CD4-positive, alpha-beta memory T cell (primary cell): ENCODE data around the gene ILK. TPM values are rescaled to one million over a fixed set of nuclear protein-coding genes. Genes with fewer than 3 reads are reported as not detected.
A peak's percentile ranks its signal among the peaks of the same experiment; 100 is the strongest.

ENCODE experiments used
- CTCF ChIA-PET: fragments of 350-600 bp; sonication (Branson Sonifier 250); formaldehyde crosslinking; loops from one replicate; lab custom pipeline; 2021; ENCODE audit warnings: inconsistent platforms; ENCODE audit not compliant: partially characterized antibody; lab: Charles Lee
- POLR2A ChIA-PET: fragments of 350-600 bp; sonication (Branson Sonifier 250); formaldehyde crosslinking; loops from one replicate; lab custom pipeline; 2021; ENCODE audit not compliant: partially characterized antibody; lab: Charles Lee
- DNase-seq, 5 donors: peaks; one replicate each; pipeline versions ENCODE4 v3.0.0 to v3.0.0-alpha.2; 2020 to 2022; ENCODE audit warnings: mixed read lengths in 1 of 5
- H3K27ac ChIP-seq: one replicate; pipeline ENCODE4 v1.7.0; 2013; ENCODE audit warnings: low read depth, low read length
- H3K27me3 ChIP-seq: 2 replicates; pipeline ENCODE4 v1.7.0; 2013; ENCODE audit warnings: mild to moderate bottlenecking, low read length, moderate library complexity; ENCODE audit not compliant: insufficient read depth
- H3K36me3 ChIP-seq: 2 replicates; pipeline ENCODE4 v1.7.0; 2013; ENCODE audit warnings: mild to moderate bottlenecking, low read length, moderate library complexity; ENCODE audit not compliant: insufficient read depth
- H3K4me1 ChIP-seq: 2 replicates; pipeline ENCODE4 v1.7.0; 2013; ENCODE audit warnings: mild to moderate bottlenecking, low read length, moderate library complexity; ENCODE audit not compliant: insufficient read depth
- H3K4me3 ChIP-seq, 2 donors: one replicate each; pipeline ENCODE4 v1.7.0; 2013; ENCODE audit warnings: low read length in 2 of 2, mild to moderate bottlenecking in 1 of 2
- H3K9me3 ChIP-seq, 2 donors: one replicate each; pipeline ENCODE4 v1.7.0; 2013; ENCODE audit warnings: low read length in 2 of 2, control low read depth in 1 of 2; ENCODE audit not compliant: control insufficient read depth in 1 of 2
- H3K27ac Mint-ChIP-seq, 7 donors: one replicate each; pipeline ENCODE4 v1.8.0; 2020 to 2021; ENCODE audit warnings: mixed read lengths in 7 of 7, mild to moderate bottlenecking in 6 of 7, inconsistent platforms in 3 of 7, moderate library complexity in 3 of 7
- H3K27me3 Mint-ChIP-seq, 2 donors: one replicate each; pipeline ENCODE4 v1.8.0; 2020 to 2021; ENCODE audit warnings: mixed read lengths in 2 of 2
- H3K36me3 Mint-ChIP-seq, 2 donors: one replicate each; pipeline ENCODE4 v1.8.0; 2020 to 2021; ENCODE audit warnings: mixed read lengths in 2 of 2, inconsistent platforms in 1 of 2, mild to moderate bottlenecking in 1 of 2
- H3K4me1 Mint-ChIP-seq, 4 donors: one replicate each; pipeline ENCODE4 v1.8.0; 2020 to 2021; ENCODE audit warnings: mixed read lengths in 4 of 4, mild to moderate bottlenecking in 1 of 4
- H3K4me3 Mint-ChIP-seq, 8 donors: one replicate each; pipeline ENCODE4 v1.8.0; 2020 to 2021; ENCODE audit warnings: mixed read lengths in 8 of 8, mild to moderate bottlenecking in 7 of 8, moderate library complexity in 6 of 8, inconsistent platforms in 3 of 8
- H3K9me3 Mint-ChIP-seq, 8 donors: one replicate each; pipeline ENCODE4 v1.8.0; 2020 to 2021; ENCODE audit warnings: mixed read lengths in 8 of 8, mild to moderate bottlenecking in 5 of 8, inconsistent platforms in 3 of 8, moderate library complexity in 1 of 8
- intact Hi-C: fragments of 100-400 bp; cut with micrococcal nuclease; formaldehyde crosslinking; loops from one replicate; pipeline ENCODE4 v1.15.1; 2023
- polyA plus RNA-seq, 2 donors: library from polyadenylated mRNA; unstranded; fragments of 300-500 nt; fragmentation: Illumina TruSeq; gene quantifications; one replicate each; pipeline ENCODE4 v1.2.3, GENCODE V29; 2021
- total RNA-seq, 2 experiments: library from RNA; stranded (reverse); gene quantifications; one replicate each; pipeline ENCODE4 v1.2.3, GENCODE V29; 2021

The ILK gene
- total and polyA plus RNA-seq, 4 experiments from 2014 or later = 121 to 132 (median 130) TPM

DNA sequence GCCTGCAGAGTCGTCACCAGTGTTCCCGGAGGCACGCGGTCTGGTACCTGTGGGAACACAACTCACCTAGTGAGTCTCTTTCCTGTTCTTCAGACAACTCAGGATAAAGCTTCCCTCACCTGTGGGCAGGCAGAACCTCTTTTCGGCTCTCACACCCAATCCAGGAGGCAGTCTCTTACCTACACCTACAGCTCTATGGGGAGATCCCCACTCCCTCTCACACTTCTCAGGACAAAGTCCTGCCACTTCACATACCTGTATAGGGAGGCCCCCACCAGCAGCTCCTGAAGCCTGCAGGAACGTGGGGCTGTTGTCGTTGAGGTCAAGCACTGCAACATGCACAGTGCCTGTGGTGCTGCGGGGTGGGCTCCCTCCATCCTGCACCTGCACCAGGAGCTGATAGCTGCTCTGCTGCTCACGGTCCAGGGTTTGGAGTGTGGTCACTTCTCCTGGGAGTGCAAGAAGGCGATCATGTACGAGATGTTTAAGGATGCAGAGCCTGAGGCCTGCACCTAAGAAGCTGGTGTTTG lies 27.9 kb downstream of the ILK start:
- Histone ChIP-seq H3K27ac (no peak overlapping the region), H3K4me3 (no peak overlapping the region), H3K36me3 (no peaks in the 10 kb centered on the region), H3K9me3 (no peaks in the 10 kb centered on the region), H3K4me1 (peaks cover 15% of the 10 kb centered on the region), H3K27me3 (no peaks in the 10 kb centered on the region)
- H3K4me3 Mint-ChIP-seq = no peak overlapping the region
- H3K36me3 Mint-ChIP-seq = peaks cover 0 to 5% of the 10 kb centered on the region in 2 donors
- H3K27me3 Mint-ChIP-seq = no peaks in the 10 kb centered on the region
- intact Hi-C loops = no loop called here
- H3K27ac Mint-ChIP-seq = peak overlapping the region in 2 of 7 donors; percentile 7 to 66
- H3K4me1 Mint-ChIP-seq = peaks cover 8 to 19% (median 12%) of the 10 kb centered on the region in 4 donors
- ChIA-PET POLR2A (interaction anchor here (0.9 to 2.3 kb wide), 3 partner anchors 13 to 35 kb away, joined by 5 to 13 read pairs (median 9); partner anchors contain the start of gene TPP1), CTCF (interaction anchor here (1.1 to 1.2 kb wide), 2 partner anchors 10 to 52 kb away, joined by 4 read pairs; partner anchors contain the start of gene MRPL17)
- DNase-seq = no peak
- H3K9me3 Mint-ChIP-seq = no peaks in the 10 kb centered on the region

GRCh38 chr11:6632116-6633073 lies 28.8 kb downstream of the ILK start:
- no peaks in the 10 kb centered on the region for H3K9me3 ChIP-seq
- no peak overlapping the region for H3K4me3 ChIP-seq
- Mint-ChIP-seq H3K27ac (no peak overlapping the region), H3K9me3 (no peaks in the 10 kb centered on the region), H3K27me3 (no peaks in the 10 kb centered on the region), H3K4me1 (peaks cover 7 to 12% (median 11%) of the 10 kb centered on the region in 4 donors), H3K4me3 (no peak overlapping the region), H3K36me3 (peaks cover 0 to 5% of the 10 kb centered on the region in 2 donors)
- no peak for DNase-seq
- CTCF ChIA-PET = no interaction called here
- POLR2A ChIA-PET = interaction anchor here (1.4 to 2.3 kb wide), 4 partner anchors 14 to 28 kb away, joined by 3 to 13 read pairs (median 6); partner anchors contain the start of gene TPP1
- no peak overlapping the region for H3K27ac ChIP-seq
- H3K4me1 ChIP-seq = peaks cover 9% of the 10 kb centered on the region
- no peaks in the 10 kb centered on the region for H3K27me3 ChIP-seq
- intact Hi-C loops = no loop called here
- H3K36me3 ChIP-seq = no peaks in the 10 kb centered on the region

- CTCF ChIA-PET = interaction anchor here (1.1 kb wide), 1 partner anchor 34 kb away, joined by 6 read pairs; no protein-coding TSS in a partner anchor
These were observed 30.1 kb downstream of the ILK start for GRCh38 chr11:6633422-6634408.

DNA sequence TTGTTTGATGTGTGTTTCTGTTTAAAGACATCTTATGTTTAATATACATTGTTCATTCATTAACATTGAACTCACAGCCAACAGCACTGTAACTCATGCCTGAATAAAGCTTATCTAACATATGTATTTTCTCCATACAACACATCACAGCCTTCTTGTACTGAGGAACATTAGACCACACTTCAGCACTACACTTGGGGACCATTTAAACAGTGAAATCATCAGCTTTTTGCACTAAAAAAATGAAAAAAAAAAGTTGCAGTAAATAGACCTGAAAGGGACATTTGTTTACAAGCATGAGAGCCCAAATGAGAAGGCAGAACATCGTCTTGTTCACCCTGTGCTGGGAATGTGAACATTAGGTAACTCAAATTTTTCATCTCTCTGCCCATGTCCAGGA lies 31.0 kb downstream of the ILK start:
- Mint-ChIP-seq H3K4me1 (peaks cover 0 to 4% (median 0%) of the 10 kb centered on the region in 4 donors), H3K36me3 (peaks cover 0 to 5% of the 10 kb centered on the region in 2 donors), H3K27me3 (peaks cover 0 to 2% of the 10 kb centered on the region in 2 donors), H3K27ac (no peak overlapping the region), H3K4me3 (no peak overlapping the region), H3K9me3 (no peaks in the 10 kb centered on the region)
- H3K9me3 ChIP-seq = no peaks in the 10 kb centered on the region
- ChIA-PET CTCF (interaction anchor here (1.1 kb wide), 1 partner anchor 33 kb away, joined by 6 read pairs; no protein-coding TSS in a partner anchor), POLR2A (interaction anchor here (1.4 kb wide), 1 partner anchor 16 kb away, joined by 3 read pairs; the partner anchor contains the start of gene TPP1)
- no peaks in the 10 kb centered on the region for H3K4me1 ChIP-seq
- no peaks in the 10 kb centered on the region for H3K36me3 ChIP-seq
- no peaks in the 10 kb centered on the region for H3K27me3 ChIP-seq
- H3K4me3 ChIP-seq = no peak overlapping the region
- intact Hi-C loops = no loop called here
- DNase-seq = no peak
- H3K27ac ChIP-seq = no peak overlapping the region

More at GRCh38 chr11:6633422-6634408, 30.1 kb downstream of the ILK start:
- intact Hi-C loops = no loop called here
- no peak for DNase-seq
- H3K27ac ChIP-seq = no peak overlapping the region
- H3K4me3 ChIP-seq = no peak overlapping the region
- H3K36me3 ChIP-seq = no peaks in the 10 kb centered on the region
- no peaks in the 10 kb centered on the region for H3K4me1 ChIP-seq
- H3K27me3 Mint-ChIP-seq = no peaks in the 10 kb centered on the region
- H3K9me3 ChIP-seq = no peaks in the 10 kb centered on the region
- H3K36me3 Mint-ChIP-seq = peaks cover 0 to 5% of the 10 kb centered on the region in 2 donors
- POLR2A ChIA-PET = interaction anchor here (1.4 to 1.5 kb wide), 3 partner anchors 15 to 30 kb away, joined by 3 read pairs; partner anchors contain the start of gene TPP1
- H3K4me3 Mint-ChIP-seq = no peak overlapping the region
- H3K9me3 Mint-ChIP-seq = no peaks in the 10 kb centered on the region
- H3K27me3 ChIP-seq = no peaks in the 10 kb centered on the region
- no peaks in the 10 kb centered on the region for H3K4me1 Mint-ChIP-seq
- H3K27ac Mint-ChIP-seq = peak overlapping the region in 1 of 7 donors; percentile 42

DNA sequence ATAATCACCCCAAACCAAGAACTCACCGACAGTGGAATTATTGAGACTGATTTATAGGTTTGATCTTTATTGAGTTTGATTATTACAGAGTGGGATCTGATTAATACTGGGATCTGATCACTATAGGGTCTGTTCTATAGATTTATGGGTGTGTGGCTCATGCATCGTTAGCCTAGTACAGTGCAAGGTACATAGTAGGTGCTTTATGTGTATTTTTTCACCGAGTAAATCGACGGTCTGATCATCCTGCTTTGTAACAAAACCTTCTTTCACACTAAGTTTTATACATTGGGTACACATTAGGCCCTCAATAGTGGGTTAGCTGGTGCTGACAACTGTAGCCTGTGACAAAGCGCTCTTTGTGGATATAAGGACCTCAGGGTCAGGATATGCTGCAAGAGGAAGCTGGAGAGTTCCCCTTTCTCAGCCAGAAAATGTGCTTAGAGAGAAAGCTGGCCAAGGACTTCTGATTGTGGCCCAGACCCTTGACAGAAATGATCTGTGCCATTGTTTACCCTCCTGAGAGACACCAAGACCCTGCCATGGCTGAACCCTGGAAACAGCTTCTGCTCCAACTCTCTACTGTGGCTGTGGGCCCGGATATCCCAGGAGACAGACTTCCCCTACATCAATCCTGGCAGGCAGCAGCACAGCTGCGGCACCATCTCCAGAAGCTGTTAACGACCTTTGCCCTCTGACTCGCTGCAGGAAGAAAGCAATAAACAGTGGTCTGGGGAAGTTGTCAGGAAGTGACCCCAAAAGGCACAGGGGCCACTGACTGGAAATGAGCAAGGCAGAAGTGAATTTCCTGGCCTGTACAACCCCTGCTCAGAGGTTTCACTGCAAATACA lies 31.7 kb downstream of the ILK start:
- POLR2A ChIA-PET = interaction anchor here (1.4 kb wide), 2 partner anchors 14 to 16 kb away, joined by 3 read pairs; partner anchors contain the start of gene TPP1
- Mint-ChIP-seq H3K27ac (no peak overlapping the region), H3K9me3 (no peaks in the 10 kb centered on the region), H3K36me3 (peaks cover 0 to 5% of the 10 kb centered on the region in 2 donors), H3K4me1 (peaks cover 0 to 6% (median 0%) of the 10 kb centered on the region in 4 donors), H3K4me3 (no peak overlapping the region), H3K27me3 (peaks cover 0 to 2% of the 10 kb centered on the region in 2 donors)
- Histone ChIP-seq H3K9me3 (no peaks in the 10 kb centered on the region), H3K4me1 (no peaks in the 10 kb centered on the region), H3K4me3 (no peak overlapping the region), H3K27ac (no peak overlapping the region), H3K27me3 (no peaks in the 10 kb centered on the region), H3K36me3 (no peaks in the 10 kb centered on the region)
- intact Hi-C loops = no loop called here
- no peak for DNase-seq
- CTCF ChIA-PET = interaction anchor here (1.1 to 1.7 kb wide), 3 partner anchors 16 to 33 kb away, joined by 5 to 6 read pairs (median 5); partner anchors contain the start of genes TAF10 and TPP1

GRCh38 chr11:6636480-6636879 lies 32.9 kb downstream of the ILK start:
- POLR2A ChIA-PET = interaction anchor here (1.4 kb wide), 1 partner anchor 13 kb away, joined by 3 read pairs; no protein-coding TSS in a partner anchor
- no peak for DNase-seq
- no peaks in the 10 kb centered on the region for H3K9me3 Mint-ChIP-seq
- peaks cover 0 to 2% of the 10 kb centered on the region in 2 donors for H3K27me3 Mint-ChIP-seq
- H3K36me3 Mint-ChIP-seq = peaks cover 0 to 3% of the 10 kb centered on the region in 2 donors
- H3K4me3 Mint-ChIP-seq = no peak overlapping the region
- no peak overlapping the region for H3K27ac Mint-ChIP-seq
- no peaks in the 10 kb centered on the region for H3K36me3 ChIP-seq
- no peaks in the 10 kb centered on the region for H3K4me1 ChIP-seq
- no peak overlapping the region for H3K27ac ChIP-seq
- no peaks in the 10 kb centered on the region for H3K9me3 ChIP-seq
- H3K4me3 ChIP-seq = no peak overlapping the region
- intact Hi-C loops = no loop called here
- H3K27me3 ChIP-seq = no peaks in the 10 kb centered on the region
- CTCF ChIA-PET = interaction anchor here (1.7 kb wide), 1 partner anchor 24 kb away, joined by 5 read pairs; the partner anchor contains the start of gene TAF10
- peaks cover 0 to 6% (median 0%) of the 10 kb centered on the region in 4 donors for H3K4me1 Mint-ChIP-seq
